Uterus (tissue), 4 donors: ENCODE data around the gene MANF. TPM values are rescaled to one million over a fixed set of nuclear protein-coding genes. Genes with fewer than 3 reads are reported as not detected.

ENCODE experiments used
- DNase-seq, 2 donors: peaks; one replicate each; pipeline ENCODE4 v3.0.0-alpha.2; 2019 to 2020
- H3K27ac ChIP-seq, 2 donors: fragments of 200-600 bp; sonication (generic); 1 replicate in 1 of 2; 2 replicates in 1 of 2; pipeline ENCODE4 v1.5.1; 2016 to 2018
- H3K27me3 ChIP-seq, 2 donors: fragments of 200-600 bp; sonication (generic); one replicate each; pipeline ENCODE4 v1.5.1; 2018 to 2019; ENCODE audit warnings: control low read depth in 1 of 2
- H3K36me3 ChIP-seq, 2 donors: fragments of 200-600 bp; sonication (generic); one replicate each; pipeline ENCODE4 v1.5.1; 2019; ENCODE audit warnings: control low read depth in 1 of 2
- H3K4me1 ChIP-seq, 2 donors: fragments of 200-600 bp; sonication (generic); one replicate each; pipeline ENCODE4 v1.5.1; 2018 to 2019; ENCODE audit warnings: control low read depth in 1 of 2
- H3K4me3 ChIP-seq, 2 donors: fragments of 200-600 bp; sonication (generic); 1 replicate in 1 of 2; 2 replicates in 1 of 2; pipeline ENCODE4 v1.5.1; 2018 to 2019; ENCODE audit warnings: mild to moderate bottlenecking in 1 of 2
- H3K9me3 ChIP-seq, 2 donors: fragments of 200-600 bp; sonication (generic); one replicate each; pipeline ENCODE4 v1.5.1; 2019; ENCODE audit warnings: control low read depth in 1 of 2
- CTCF ChIP-seq, 4 experiments: fragments of 200-600 bp in 2 of 4; fragments of 450-650 bp in 2 of 4; sonication (generic) in 2 of 4; IDR thresholded peaks; one replicate each; pipeline ENCODE4 v1.5.1; 2016 to 2019; ENCODE audit warnings: antibody characterized with exemption in 4 of 4, mild to moderate bottlenecking in 2 of 4, moderate library complexity in 1 of 4
- POLR2A ChIP-seq, 2 donors: fragments of 450-650 bp; IDR thresholded peaks; one replicate each; pipeline ENCODE4 v1.6.1; 2016; ENCODE audit warnings: antibody characterized with exemption in 2 of 2, mild to moderate bottlenecking in 1 of 2, moderate library complexity in 1 of 2
- intact Hi-C: fragments of 100-400 bp; cut with DNase I; formaldehyde crosslinking; loops from one replicate; pipeline ENCODE4 v1.15.1; 2023; ENCODE audit warnings: low total_unique reads
- total RNA-seq, 4 donors: library from RNA; depleted of rRNA in 3 of 4; stranded (reverse); fragments of >200 nt in 3 of 4; gene quantifications; one replicate each; pipeline versions ENCODE4 v1.1.0 to v1.2.4, GENCODE V29; 2014 to 2023
- donor health status: DM: yes; HTN: yes; CAD: no.

Gene MANF
- total RNA-seq, 4 donors from 2014 or later, result 14.7 to 60.6 (median 28.8) TPM

GRCh38 chr3:51373658-51374421, 11.3 kb upstream of the MANF start:
- H3K27me3 ChIP-seq, result no peaks in the 10 kb centered on the region
- intact Hi-C loops, result no loop called here

GRCh38 chr3:51374456-51374855, 10.6 kb upstream of the MANF start:
- Histone ChIP-seq H3K27me3 (no peaks in the 10 kb centered on the region), H3K4me1 (no peaks in the 10 kb centered on the region), H3K9me3 (no peaks in the 10 kb centered on the region), H3K27ac (no peak overlapping the region), H3K4me3 (no peak overlapping the region), H3K36me3 (no peaks in the 10 kb centered on the region)
- no peak for DNase-seq
- TF ChIP-seq CTCF (IDR thresholded peaks at IDR 0.05) (no peak), POLR2A (IDR thresholded peaks at IDR 0.05) (no peak)
- intact Hi-C loops, result no loop called here

More at GRCh38 chr3:51373658-51374421, 11.3 kb upstream of the MANF start:
- TF ChIP-seq CTCF (IDR thresholded peaks at IDR 0.05) (no peak), POLR2A (IDR thresholded peaks at IDR 0.05) (no peak)
- Histone ChIP-seq H3K9me3 (no peaks in the 10 kb centered on the region), H3K36me3 (no peaks in the 10 kb centered on the region), H3K4me3 (no peak overlapping the region), H3K4me1 (no peaks in the 10 kb centered on the region), H3K27ac (no peak overlapping the region)
- DNase-seq, result no peak

GRCh38 chr3:51375136-51375535, 10.0 kb upstream of the MANF start:
- intact Hi-C loops, result no loop called here

GRCh38 chr3:51375571-51375970, 9.5 kb upstream of the MANF start:
- DNase-seq, result no peak
- Histone ChIP-seq H3K4me1 (no peaks in the 10 kb centered on the region), H3K27me3 (no peaks in the 10 kb centered on the region), H3K27ac (no peak overlapping the region), H3K9me3 (no peaks in the 10 kb centered on the region), H3K36me3 (no peaks in the 10 kb centered on the region), H3K4me3 (no peak overlapping the region)
- intact Hi-C loops, result no loop called here
- TF ChIP-seq POLR2A (IDR thresholded peaks at IDR 0.05), result no peak
- TF ChIP-seq CTCF (IDR thresholded peaks at IDR 0.05), result no peak

More at GRCh38 chr3:51375136-51375535, 10.0 kb upstream of the MANF start:
- Histone ChIP-seq H3K27me3 (no peaks in the 10 kb centered on the region), H3K9me3 (no peaks in the 10 kb centered on the region), H3K4me1 (no peaks in the 10 kb centered on the region), H3K4me3 (no peak overlapping the region), H3K36me3 (no peaks in the 10 kb centered on the region), H3K27ac (no peak overlapping the region)
- no peak for DNase-seq
- TF ChIP-seq CTCF (IDR thresholded peaks at IDR 0.05) (no peak), POLR2A (IDR thresholded peaks at IDR 0.05) (no peak)

GRCh38 chr3:51378065-51378464, 7.0 kb upstream of the MANF start:
- no peak for DNase-seq

More at GRCh38 chr3:51378065-51378464, 7.0 kb upstream of the MANF start:
- Histone ChIP-seq H3K27ac (no peak overlapping the region), H3K9me3 (no peaks in the 10 kb centered on the region), H3K27me3 (no peaks in the 10 kb centered on the region), H3K36me3 (no peaks in the 10 kb centered on the region), H3K4me1 (no peaks in the 10 kb centered on the region), H3K4me3 (no peak overlapping the region)
- TF ChIP-seq CTCF (IDR thresholded peaks at IDR 0.05), result no peak
- TF ChIP-seq POLR2A (IDR thresholded peaks at IDR 0.05), result no peak
- intact Hi-C loops, result no loop called here
